NB4 (cell line): ENCODE data around the gene GATAD2B.

ENCODE experiments used
- CTCF ChIP-seq: IDR thresholded peaks from one replicate; pipeline ENCODE4 v1.5.1; 2012; ENCODE audit warnings: low read depth, low read length
- MAX ChIP-seq: IDR thresholded peaks from 2 replicates; pipeline ENCODE4 v1.6.1; 2011; ENCODE audit warnings: low read depth, low read length
- MYC ChIP-seq: IDR thresholded peaks from 2 replicates; pipeline ENCODE4 v1.6.1; 2011; ENCODE audit warnings: low read depth, low read length
- POLR2A ChIP-seq: IDR thresholded peaks from 2 replicates; pipeline ENCODE4 v1.6.1; 2011; ENCODE audit warnings: mild to moderate bottlenecking; ENCODE audit not compliant: insufficient read length; ENCODE audit errors: extremely low read depth

GRCh38 chr1:153786038-153786790 is 136.6 kb downstream of the GATAD2B start:
- no peak for TF ChIP-seq CTCF
- no peak for TF ChIP-seq MYC
- no peak for TF ChIP-seq POLR2A
- no peak for TF ChIP-seq MAX
